Measurements from ENCODE around the gene PDXK. TPM values are rescaled to one million over a fixed set of nuclear protein-coding genes. Genes with fewer than 3 reads are reported as not detected.

PDXK gene
- polyA plus RNA-seq, 3 donors: 65.7 to 77.4 (median 72.1) TPM

- DNase-seq (ENCODE audit: low read depth in 3 of 3, low spot score in 2 of 3): no peak
Measured at GRCh38 chr21:43778469-43779335, 59.8 kb downstream of the PDXK start.

GRCh38 chr21:43779660-43780059, 60.7 kb downstream of the PDXK start:
- no peak for DNase-seq (ENCODE audit: low read depth in 3 of 3, low spot score in 2 of 3)

- DNase-seq (ENCODE audit: low read depth in 3 of 3, low spot score in 2 of 3): no peak
Measured at GRCh38 chr21:43781846-43782245, 62.9 kb downstream of the PDXK start.

- no peak for DNase-seq (ENCODE audit: low read depth in 3 of 3, low spot score in 2 of 3)
Measured at GRCh38 chr21:43782431-43783097, 63.6 kb downstream of the PDXK start.

- DNase-seq (ENCODE audit: low read depth in 3 of 3, low spot score in 2 of 3): no peak
Measured at GRCh38 chr21:43783098-43783700, 64.3 kb downstream of the PDXK start.

GRCh38 chr21:43785134-43785533, 66.2 kb downstream of the PDXK start:
- DNase-seq (ENCODE audit: low read depth in 3 of 3, low spot score in 2 of 3): no peak

- DNase-seq (ENCODE audit: low read depth in 3 of 3, low spot score in 2 of 3): no peak
Measured at GRCh38 chr21:43786300-43786806, 67.4 kb downstream of the PDXK start.

GRCh38 chr21:43786807-43787440, 68.0 kb downstream of the PDXK start:
- no peak for DNase-seq (ENCODE audit: low read depth in 3 of 3, low spot score in 2 of 3)

- peak; percentile 63 to 86 (median 82) for DNase-seq (ENCODE audit: low read depth in 3 of 3, low spot score in 2 of 3)
Measured at GRCh38 chr21:43789276-43790009, 70.5 kb downstream of the PDXK start, which contains the start of gene RRP1. Gene RRP1 (plus strand): TSS chr21:43789577. CDS start chr21:43789630, 53 bp downstream.

- DNase-seq (ENCODE audit: low read depth in 3 of 3, low spot score in 2 of 3): no peak
Measured at GRCh38 chr21:43790010-43790524, 71.1 kb downstream of the PDXK start.

- no peak for DNase-seq (ENCODE audit: low read depth in 3 of 3, low spot score in 2 of 3)
Measured at GRCh38 chr21:43792406-43792805, 73.5 kb downstream of the PDXK start.

GRCh38 chr21:43793243-43793642, 74.3 kb downstream of the PDXK start:
- DNase-seq (ENCODE audit: low read depth in 3 of 3, low spot score in 2 of 3): no peak

GRCh38 chr21:43794311-43794710, 75.4 kb downstream of the PDXK start:
- DNase-seq (ENCODE audit: low read depth in 3 of 3, low spot score in 2 of 3): no peak

GRCh38 chr21:43794857-43795256, 75.9 kb downstream of the PDXK start:
- no peak for DNase-seq (ENCODE audit: low read depth in 3 of 3, low spot score in 2 of 3)

GRCh38 chr21:43797415-43797814, 78.5 kb downstream of the PDXK start:
- DNase-seq (ENCODE audit: low read depth in 3 of 3, low spot score in 2 of 3): no peak

GRCh38 chr21:43797925-43798715, 79.2 kb downstream of the PDXK start:
- DNase-seq (ENCODE audit: low read depth in 3 of 3, low spot score in 2 of 3): no peak

- no peak for DNase-seq (ENCODE audit: low read depth in 3 of 3, low spot score in 2 of 3)
Measured at GRCh38 chr21:43799301-43799840, 80.4 kb downstream of the PDXK start.

GRCh38 chr21:43800124-43800523, 81.2 kb downstream of the PDXK start:
- no peak for DNase-seq (ENCODE audit: low read depth in 3 of 3, low spot score in 2 of 3)

GRCh38 chr21:43800566-43800965, 81.6 kb downstream of the PDXK start:
- DNase-seq (ENCODE audit: low read depth in 3 of 3, low spot score in 2 of 3): no peak
